Measurements from ENCODE around the gene APLP2.

GRCh38 chr11:130165601-130166456, 96.1 kb downstream of the APLP2 start:
- no peak for TF ChIP-seq ZBTB33 (IDR thresholded peaks at IDR 0.05)
- no peak for TF ChIP-seq TAF1 (conservative IDR thresholded peaks at IDR 0.05)
- TF ChIP-seq, protein P1, sequence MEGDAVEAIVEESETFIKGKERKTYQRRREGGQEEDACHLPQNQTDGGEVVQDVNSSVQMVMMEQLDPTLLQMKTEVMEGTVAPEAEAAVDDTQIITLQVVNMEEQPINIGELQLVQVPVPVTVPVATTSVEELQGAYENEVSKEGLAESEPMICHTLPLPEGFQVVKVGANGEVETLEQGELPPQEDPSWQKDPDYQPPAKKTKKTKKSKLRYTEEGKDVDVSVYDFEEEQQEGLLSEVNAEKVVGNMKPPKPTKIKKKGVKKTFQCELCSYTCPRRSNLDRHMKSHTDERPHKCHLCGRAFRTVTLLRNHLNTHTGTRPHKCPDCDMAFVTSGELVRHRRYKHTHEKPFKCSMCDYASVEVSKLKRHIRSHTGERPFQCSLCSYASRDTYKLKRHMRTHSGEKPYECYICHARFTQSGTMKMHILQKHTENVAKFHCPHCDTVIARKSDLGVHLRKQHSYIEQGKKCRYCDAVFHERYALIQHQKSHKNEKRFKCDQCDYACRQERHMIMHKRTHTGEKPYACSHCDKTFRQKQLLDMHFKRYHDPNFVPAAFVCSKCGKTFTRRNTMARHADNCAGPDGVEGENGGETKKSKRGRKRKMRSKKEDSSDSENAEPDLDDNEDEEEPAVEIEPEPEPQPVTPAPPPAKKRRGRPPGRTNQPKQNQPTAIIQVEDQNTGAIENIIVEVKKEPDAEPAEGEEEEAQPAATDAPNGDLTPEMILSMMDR (IDR thresholded peaks at IDR 0.05; ENCODE audit: low read depth, low read length, missing input control): no peak
- TF ChIP-seq ATF3 (IDR thresholded peaks at IDR 0.05): no peak
- TF ChIP-seq RAD21 (IDR thresholded peaks at IDR 0.05): no peak
- TF ChIP-seq REST (IDR thresholded peaks at IDR 0.05): no peak
- no peak for TF ChIP-seq JUND (IDR thresholded peaks at IDR 0.05)
- TF ChIP-seq GABPA (IDR thresholded peaks at IDR 0.05 in 1 of 2, conservative IDR thresholded peaks at IDR 0.05 in 1 of 2): no peak
- TF ChIP-seq HNF4G (IDR thresholded peaks at IDR 0.05): no peak
- TF ChIP-seq FOXA1 (IDR thresholded peaks at IDR 0.05): no peak
- no peak for TF ChIP-seq YY1 (IDR thresholded peaks at IDR 0.05)
- TF ChIP-seq SP1 (IDR thresholded peaks at IDR 0.05): no peak
- TF ChIP-seq EGR1 (IDR thresholded peaks at IDR 0.05; ENCODE audit: low read depth in 2 of 2): no peak
- TF ChIP-seq, protein P2, sequence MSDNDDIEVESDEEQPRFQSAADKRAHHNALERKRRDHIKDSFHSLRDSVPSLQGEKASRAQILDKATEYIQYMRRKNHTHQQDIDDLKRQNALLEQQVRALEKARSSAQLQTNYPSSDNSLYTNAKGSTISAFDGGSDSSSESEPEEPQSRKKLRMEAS (IDR thresholded peaks at IDR 0.05): no peak
